ENCODE measurements around the gene APOBEC3F.
A peak's percentile ranks its signal among the peaks of the same experiment; 100 is the strongest.
"Not testable (repeated sequence)": the region's sequence is repeated elsewhere in the genome, so short reads cannot be mapped to it uniquely, and the experiment has no call there.

The APOBEC3F gene

DNA sequence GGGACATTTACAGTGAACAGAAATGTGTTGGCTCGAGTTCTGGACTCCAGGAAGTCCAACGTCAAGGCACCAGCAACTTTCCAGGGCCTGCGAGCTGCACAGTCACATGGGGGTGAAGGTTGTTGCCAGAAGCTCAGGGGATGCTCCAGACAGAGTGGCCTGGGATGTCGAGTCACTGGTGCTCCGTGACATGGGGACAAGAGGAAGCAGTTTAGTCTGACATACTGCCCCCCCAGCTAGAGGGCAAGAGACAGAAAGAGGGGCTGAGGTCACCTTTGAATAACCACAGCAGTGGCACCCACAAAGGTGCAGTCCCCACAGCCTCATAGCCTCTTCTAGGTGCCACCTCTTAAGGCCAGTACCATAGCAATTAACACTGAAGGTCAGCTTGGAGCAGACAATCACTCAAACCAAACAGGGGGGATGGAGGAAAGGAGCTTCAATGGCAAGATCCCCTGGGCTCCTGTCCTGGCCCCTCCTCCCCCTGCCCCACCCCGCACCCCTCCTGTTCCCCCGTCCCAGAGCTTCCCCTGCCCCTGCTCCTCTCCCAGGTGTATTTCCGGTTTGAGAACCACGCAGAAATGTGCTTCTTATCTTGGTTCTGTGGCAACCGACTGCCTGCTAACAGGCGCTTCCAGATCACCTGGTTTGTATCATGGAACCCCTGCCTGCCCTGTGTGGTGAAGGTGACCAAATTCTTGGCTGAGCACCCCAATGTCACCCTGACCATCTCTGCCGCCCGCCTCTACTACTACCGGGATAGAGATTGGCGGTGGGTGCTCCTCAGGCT, 15.9 kb upstream of the APOBEC3F start:
- DNase-seq (ENCODE audit: extremely low spot score, insufficient read length, low read depth) (no peak), FAIRE-seq (no peak)

DNA sequence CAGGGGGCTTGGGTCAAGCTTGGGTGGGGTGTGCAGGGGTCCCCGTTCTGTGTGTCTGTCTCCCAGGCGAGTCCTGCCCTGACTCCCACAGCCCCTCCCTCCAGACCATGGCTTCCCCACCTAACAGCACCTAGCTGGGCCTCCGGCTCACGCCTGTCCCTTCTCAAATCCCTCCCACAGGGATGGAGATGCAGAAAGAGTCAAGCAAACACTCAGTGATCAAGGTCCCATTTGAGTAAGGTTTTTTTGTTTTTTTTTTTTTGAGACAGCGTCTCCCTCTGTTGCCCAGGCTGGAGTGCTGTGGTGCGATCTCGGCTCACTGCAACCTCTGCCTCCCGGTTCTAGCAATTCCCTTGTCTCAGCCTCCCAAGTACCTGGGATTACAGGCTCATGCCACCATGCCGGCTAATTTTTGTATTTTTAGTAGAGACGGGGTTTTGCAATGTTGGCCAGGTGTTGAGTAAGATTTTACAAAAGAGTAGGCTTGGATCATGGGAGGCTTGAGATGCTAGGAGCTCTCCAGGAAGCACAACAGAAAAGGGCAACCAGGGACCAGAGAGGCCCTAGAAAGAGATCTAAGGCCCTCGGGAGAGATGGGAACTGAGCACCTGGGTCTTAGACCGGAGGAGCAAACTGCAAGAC, 14.0 kb upstream of the APOBEC3F start:
- DNase-seq (ENCODE audit: extremely low spot score, insufficient read length, low read depth) (no peak), FAIRE-seq (no peak)

GRCh38 chr22:39027717-39028116, 12.9 kb upstream of the APOBEC3F start:
- DNase-seq (ENCODE audit: extremely low spot score, insufficient read length, low read depth) (no peak), FAIRE-seq (no peak)

DNA sequence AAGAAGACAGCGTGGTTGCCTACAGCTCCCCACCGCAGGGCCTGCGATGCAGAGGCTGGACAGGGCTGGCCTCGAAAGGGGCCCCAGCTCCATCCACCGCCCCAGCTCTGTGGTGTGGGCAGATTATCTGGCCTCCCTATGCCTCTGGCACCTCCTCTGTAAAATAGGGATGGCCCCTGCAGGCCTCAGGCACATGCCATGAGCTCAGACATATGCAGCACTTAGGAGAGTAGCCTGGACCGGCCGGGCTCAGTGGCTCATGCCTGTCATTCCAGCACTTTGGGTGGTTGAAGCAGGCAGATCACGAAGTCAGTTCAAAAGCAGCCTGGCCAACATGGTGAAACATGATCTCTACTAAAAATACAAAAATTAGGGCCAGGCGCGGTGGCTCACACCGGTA, 12.4 kb upstream of the APOBEC3F start:
- FAIRE-seq (no peak), DNase-seq (ENCODE audit: extremely low spot score, insufficient read length, low read depth) (no peak)

GRCh38 chr22:39029227-39029626, 11.4 kb upstream of the APOBEC3F start:
- no peak for FAIRE-seq

GRCh38 chr22:39030705-39031104, 10.0 kb upstream of the APOBEC3F start:
- no peak for DNase-seq (ENCODE audit: extremely low spot score, insufficient read length, low read depth)
- no peak for FAIRE-seq

More at GRCh38 chr22:39029227-39029626, 11.4 kb upstream of the APOBEC3F start:
- no peak for DNase-seq (ENCODE audit: extremely low spot score, insufficient read length, low read depth)

GRCh38 chr22:39031434-39032295, 9.0 kb upstream of the APOBEC3F start:
- DNase-seq (ENCODE audit: extremely low spot score, insufficient read length, low read depth); FAIRE-seq: not testable (repeated sequence)

DNA sequence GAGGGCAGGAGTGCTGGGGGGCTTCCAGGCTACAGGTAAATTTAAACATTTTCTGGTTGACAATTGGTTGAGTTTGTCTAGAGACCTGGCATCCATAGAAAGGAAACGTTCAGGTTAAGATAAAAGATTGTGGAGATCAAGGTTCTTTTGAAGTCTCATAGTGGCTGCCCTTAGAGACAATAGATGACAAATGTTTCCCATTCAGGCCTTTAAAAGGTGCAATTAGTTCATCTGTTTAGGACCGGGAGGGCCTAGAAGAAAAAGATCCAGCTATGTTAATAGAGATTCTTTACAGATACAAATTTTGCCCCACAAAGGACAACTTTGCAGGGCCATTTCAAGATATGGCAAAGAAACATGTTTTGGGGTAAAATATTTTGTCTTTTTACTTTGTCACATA, 3.6 kb upstream of the APOBEC3F start:
- DNase-seq (ENCODE audit: extremely low spot score, insufficient read length, low read depth); FAIRE-seq: not testable (repeated sequence)

DNA sequence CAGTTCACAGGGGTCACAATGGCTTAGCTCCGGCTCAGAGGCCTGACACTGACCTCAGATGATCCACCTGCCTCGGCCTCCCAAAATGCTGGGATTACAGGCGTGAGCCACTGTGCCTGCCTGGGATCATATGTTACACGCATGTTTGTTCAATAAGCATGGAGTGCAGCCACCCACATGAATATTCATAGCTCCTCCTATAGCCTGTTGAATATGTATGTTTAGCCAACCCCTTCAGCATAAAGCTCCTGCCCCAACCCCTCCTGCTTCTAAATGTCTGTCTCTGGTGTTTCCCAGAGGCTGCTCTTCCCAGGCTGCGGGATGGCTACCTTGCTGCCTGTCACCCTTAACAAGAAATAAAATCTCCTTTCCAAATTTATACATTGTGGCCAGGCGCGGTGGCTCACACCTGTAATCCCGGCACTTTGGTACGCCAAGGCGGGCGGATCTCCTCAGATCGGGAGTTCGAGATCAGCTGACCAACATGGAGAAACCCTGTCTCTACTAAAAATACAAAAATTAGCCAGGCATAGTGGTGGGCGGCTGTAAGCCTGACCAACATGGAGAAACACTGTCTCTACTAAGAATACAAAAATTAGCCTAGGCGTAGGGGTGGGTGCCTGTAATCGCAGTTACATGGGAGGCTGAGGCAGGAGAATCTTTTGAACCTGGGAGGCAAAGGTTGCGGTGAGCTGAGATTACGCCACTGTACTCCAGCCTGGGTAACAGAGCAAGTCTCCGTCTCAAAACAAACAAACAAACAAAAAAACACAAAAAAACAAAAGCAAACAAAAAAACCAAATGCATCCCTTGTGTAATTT, 1.1 kb upstream of the APOBEC3F start:
- DNase-seq (ENCODE audit: extremely low spot score, insufficient read length, low read depth) (no peak), FAIRE-seq (peak; percentile 5)

DNA sequence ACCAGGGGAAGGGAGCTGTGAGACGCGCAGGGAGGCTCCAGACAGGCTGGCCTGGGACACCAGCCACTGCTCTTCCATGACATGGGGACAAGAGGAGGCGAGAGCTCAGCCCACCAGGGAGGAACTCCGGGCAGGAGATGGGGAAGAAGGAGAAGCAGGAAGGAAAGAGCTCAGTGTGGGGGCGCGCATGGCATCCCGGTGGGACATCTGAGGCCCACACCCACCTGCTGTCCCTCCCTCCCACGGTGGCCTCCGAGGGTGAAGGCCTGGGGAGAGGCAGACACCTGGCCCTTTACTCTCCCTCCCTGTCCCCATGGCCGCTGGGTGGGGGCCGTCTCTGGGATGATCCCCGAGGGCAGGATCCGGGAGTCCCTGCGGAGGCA, 518 bp upstream of the APOBEC3F start:
- DNase-seq (ENCODE audit: extremely low spot score, insufficient read length, low read depth); FAIRE-seq: not testable (repeated sequence)

GRCh38 chr22:39041908-39042307, 1.2 kb downstream of the APOBEC3F start:
- DNase-seq (ENCODE audit: extremely low spot score, insufficient read length, low read depth): no peak
- FAIRE-seq: no peak

GRCh38 chr22:39043063-39043462, 2.4 kb downstream of the APOBEC3F start:
- DNase-seq (ENCODE audit: extremely low spot score, insufficient read length, low read depth); FAIRE-seq: not testable (repeated sequence)

- not testable (repeated sequence) for DNase-seq (ENCODE audit: extremely low spot score, insufficient read length, low read depth); FAIRE-seq
Measured at GRCh38 chr22:39045136-39045535, 4.5 kb downstream of the APOBEC3F start.

DNA sequence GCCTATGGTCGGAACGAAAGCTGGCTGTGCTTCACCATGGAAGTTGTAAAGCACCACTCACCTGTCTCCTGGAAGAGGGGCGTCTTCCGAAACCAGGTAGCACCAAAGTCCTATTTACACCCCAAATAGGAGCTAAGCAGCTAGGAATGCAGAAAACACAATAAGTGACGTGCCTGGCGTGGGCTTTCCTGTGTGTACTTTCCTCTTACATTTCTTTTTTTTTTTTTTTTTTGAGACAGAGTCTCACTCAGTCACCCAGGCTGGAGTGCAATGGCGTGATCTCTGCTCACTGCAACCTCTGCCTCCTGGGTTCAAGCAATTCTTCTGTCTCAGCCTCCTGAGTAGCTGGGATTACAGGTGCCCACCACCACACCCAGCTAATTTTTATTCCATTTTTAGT, 8.8 kb downstream of the APOBEC3F start:
- DNase-seq (ENCODE audit: extremely low spot score, insufficient read length, low read depth); FAIRE-seq: not testable (repeated sequence)

GRCh38 chr22:39051844-39052495, 11.3 kb downstream of the APOBEC3F start:
- not testable (repeated sequence) for FAIRE-seq; DNase-seq (ENCODE audit: extremely low spot score, insufficient read length, low read depth)

- FAIRE-seq (no peak), DNase-seq (ENCODE audit: extremely low spot score, insufficient read length, low read depth) (no peak)
Measured at GRCh38 chr22:39055658-39056057, 15.0 kb downstream of the APOBEC3F start.

- not testable (repeated sequence) for DNase-seq (ENCODE audit: extremely low spot score, insufficient read length, low read depth)
- peak; percentile 49 for FAIRE-seq
Measured at GRCh38 chr22:39061290-39061689, 20.6 kb downstream of the APOBEC3F start.

- DNase-seq (ENCODE audit: extremely low spot score, insufficient read length, low read depth); FAIRE-seq: not testable (repeated sequence)
Measured at GRCh38 chr22:39061951-39062350, 21.3 kb downstream of the APOBEC3F start.

DNA sequence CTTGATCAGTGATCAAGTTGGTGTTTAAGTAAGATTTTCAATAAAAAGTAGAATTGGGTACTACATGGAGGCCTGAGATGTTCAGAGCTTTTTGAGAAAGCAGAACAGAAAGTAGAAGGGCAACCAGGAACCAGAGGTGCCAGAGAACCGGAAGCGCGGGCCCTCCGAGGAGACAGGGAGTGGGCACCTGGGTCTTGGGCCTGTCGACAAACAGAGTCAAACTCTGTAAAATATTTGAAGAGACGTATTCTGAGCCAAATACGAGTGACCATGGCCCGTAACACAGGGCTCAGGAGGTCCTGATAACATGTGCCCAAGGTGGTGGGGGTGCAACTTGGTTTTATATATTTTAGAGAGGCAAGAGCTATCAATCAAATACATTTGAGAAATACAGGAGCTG, 23.2 kb downstream of the APOBEC3F start:
- FAIRE-seq: peak; percentile 78
- not testable (repeated sequence) for DNase-seq (ENCODE audit: extremely low spot score, insufficient read length, low read depth)
